Epithelial cell of esophagus (primary cell): ENCODE data around the gene GJA4.

Experiments
- DNase-seq: peaks from one replicate; pipeline ENCODE4 v3.0.0; 2010; ENCODE audit warnings: low read depth
- H3K4me3 ChIP-seq: 2 replicates; pipeline ENCODE4 v1.5.1; 2011; ENCODE audit warnings: mild to moderate bottlenecking, low read length, control low read depth
- TF ChIP-seq, protein P1 (sequence below): IDR thresholded peaks from 2 replicates; pipeline ENCODE4 v1.5.1; 2011; ENCODE audit warnings: low read depth, mild to moderate bottlenecking, low read length, control low read depth, inconsistent platforms; ENCODE audit not compliant: insufficient read depth; ENCODE audit errors: missing control alignments

GJA4 gene

DNA sequence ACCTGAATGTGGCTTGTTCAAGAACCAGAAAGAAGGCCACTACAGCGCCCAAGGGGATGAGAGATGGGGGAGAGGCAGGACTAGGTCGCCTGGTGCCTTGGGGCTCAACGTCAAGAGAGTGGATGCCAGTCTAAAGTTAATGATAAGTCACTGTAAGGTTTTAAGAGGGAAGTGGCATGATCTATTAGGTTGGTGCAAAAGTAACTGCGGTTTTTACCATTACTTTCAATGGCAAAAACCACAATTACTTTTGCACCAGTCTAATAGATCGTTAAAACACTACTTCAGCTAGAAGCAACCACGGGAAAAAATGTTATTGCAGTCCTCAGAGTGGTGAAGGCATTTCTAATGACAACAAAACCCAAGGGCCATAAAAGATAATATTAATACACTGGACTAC is 14.4 kb upstream of the GJA4 start:
- TF ChIP-seq, protein P1, sequence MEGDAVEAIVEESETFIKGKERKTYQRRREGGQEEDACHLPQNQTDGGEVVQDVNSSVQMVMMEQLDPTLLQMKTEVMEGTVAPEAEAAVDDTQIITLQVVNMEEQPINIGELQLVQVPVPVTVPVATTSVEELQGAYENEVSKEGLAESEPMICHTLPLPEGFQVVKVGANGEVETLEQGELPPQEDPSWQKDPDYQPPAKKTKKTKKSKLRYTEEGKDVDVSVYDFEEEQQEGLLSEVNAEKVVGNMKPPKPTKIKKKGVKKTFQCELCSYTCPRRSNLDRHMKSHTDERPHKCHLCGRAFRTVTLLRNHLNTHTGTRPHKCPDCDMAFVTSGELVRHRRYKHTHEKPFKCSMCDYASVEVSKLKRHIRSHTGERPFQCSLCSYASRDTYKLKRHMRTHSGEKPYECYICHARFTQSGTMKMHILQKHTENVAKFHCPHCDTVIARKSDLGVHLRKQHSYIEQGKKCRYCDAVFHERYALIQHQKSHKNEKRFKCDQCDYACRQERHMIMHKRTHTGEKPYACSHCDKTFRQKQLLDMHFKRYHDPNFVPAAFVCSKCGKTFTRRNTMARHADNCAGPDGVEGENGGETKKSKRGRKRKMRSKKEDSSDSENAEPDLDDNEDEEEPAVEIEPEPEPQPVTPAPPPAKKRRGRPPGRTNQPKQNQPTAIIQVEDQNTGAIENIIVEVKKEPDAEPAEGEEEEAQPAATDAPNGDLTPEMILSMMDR: no peak
- no peak for DNase-seq
- H3K4me3 ChIP-seq: no peak overlapping the region

DNA sequence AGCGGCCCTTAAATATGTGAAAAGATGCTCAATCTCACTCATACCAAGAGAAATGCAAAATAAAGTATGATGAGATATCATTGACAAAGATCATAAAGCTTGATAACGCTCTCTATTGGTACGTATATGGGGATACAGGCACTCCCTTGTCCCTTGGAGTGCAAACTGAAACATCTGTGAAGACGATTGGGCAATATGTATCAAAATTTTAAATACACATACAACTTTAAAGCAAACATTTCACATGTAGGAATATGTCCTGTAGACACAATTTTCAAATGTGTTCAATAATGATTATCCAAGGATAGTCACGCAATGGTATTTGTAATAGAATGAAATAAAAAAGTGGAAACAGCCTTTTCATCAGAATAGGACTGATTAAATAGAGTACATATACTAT is 13.8 kb upstream of the GJA4 start:
- H3K4me3 ChIP-seq: no peak overlapping the region
- TF ChIP-seq, protein P1: no peak

DNA sequence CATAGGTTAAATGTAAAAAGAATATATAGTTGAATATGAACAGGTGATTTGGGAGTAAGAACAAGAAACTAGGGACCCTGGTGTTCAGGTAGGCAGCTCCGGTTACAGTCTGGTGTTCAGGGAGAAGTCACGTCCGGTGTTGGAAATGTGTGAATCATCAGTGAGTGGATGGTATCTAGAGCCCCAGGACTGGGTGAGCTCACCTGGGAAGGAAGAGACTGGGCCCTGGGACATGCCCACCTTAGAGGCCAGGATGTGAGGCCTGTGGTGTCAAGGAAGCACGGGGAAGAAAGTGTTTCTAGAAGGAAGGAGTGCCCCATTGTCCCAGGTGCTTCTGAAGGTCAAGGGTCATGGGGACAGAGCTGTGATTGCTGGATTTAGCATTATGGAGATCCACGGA is 13.3 kb upstream of the GJA4 start:
- TF ChIP-seq, protein P1: no peak
- peak; percentile 96 for DNase-seq
- H3K4me3 ChIP-seq: no peak overlapping the region

More for the DNA sequence above, 13.8 kb upstream of the GJA4 start:
- no peak for DNase-seq

DNA sequence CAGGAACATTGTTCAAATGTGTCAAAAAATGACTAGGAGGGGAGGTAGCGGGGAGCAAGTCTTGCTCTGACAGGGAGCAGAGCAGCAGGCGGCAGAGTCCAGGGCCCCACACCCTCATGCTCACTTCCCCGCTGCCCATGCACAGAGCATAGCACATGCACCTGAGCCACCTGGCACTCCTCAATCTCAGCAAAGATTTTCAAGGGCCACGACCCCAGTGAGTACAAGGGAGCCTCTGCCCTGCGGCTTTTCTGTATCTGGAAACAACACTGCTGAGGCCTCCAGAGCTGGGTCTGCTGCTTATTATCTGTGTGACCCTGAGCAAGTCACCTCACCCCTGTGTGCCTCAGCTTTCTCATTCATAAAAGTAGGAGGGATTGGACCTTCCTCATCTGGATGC is 12.8 kb upstream of the GJA4 start:
- no peak for DNase-seq
- TF ChIP-seq, protein P1: no peak
- H3K4me3 ChIP-seq: no peak overlapping the region

DNA sequence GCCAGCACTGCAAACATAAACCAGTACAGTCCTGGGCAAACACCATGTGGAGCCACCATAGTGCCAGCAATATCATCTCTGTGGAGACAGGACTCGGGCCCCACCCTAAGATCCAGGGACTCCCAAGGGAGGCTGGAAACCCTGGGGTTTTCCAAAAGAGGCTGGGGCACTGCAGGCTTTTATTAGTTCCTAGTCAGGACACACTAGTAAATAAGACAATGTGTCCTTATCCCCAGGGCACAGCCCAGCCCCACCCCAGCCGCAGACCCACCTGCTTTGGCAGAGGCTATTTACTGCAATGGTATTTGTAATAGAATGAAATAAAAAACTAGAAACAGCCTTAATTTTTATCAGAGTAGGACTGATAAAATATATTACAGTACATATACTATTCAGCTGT is 12.3 kb upstream of the GJA4 start:
- DNase-seq: peak; percentile 60
- H3K4me3 ChIP-seq: peak overlapping the region; percentile 81
- TF ChIP-seq, protein P1: no peak

DNA sequence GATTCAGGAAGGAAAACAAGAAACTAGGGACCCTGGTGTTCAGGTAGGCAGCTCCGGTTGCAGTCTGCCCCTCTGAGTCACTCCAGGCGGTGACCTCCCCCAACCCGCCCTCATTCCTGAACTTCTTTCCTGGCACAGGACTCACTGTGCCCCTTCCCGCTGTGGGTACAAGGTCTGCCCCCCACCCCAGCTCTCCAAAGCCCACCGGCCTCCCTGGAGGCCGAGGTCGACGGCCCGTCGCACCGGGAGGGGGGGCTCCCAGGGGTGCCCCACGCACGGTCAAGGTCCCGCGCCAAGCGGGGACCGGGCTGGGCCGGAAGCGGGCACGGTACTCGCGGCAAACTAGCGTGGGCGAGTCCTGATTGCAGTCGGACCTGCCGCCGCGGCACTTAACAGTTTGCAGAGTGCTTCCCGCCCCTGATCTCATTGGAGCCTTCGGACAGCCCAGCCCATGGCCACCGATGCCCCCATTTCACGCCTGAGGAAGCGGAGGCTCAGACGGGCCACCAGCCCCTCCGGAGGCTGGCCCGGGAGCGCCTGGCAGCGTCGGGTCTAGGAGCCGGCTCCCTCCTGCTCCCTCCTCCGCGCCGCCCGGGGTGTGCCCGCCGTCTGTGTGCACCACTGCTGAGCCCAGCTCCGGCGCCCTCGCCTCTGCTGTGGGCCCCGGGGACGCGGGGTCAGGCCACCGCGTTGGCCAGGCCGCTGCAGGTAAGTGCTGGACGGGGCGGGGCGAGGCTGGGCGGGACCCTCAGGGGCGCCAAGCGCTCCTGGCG is 11.5 kb upstream of the GJA4 start, which contains the start of gene GJB3:
GJB3 (plus strand) TSS at position 144 of the 773 bp plus-strand sequence. CDS start 3,549 bp downstream, outside the sequence.
- H3K4me3 ChIP-seq: peak within 1 kb of the TSS; percentile 81
- DNase-seq: peak; percentile 77
- TF ChIP-seq, protein P1: no peak

DNA sequence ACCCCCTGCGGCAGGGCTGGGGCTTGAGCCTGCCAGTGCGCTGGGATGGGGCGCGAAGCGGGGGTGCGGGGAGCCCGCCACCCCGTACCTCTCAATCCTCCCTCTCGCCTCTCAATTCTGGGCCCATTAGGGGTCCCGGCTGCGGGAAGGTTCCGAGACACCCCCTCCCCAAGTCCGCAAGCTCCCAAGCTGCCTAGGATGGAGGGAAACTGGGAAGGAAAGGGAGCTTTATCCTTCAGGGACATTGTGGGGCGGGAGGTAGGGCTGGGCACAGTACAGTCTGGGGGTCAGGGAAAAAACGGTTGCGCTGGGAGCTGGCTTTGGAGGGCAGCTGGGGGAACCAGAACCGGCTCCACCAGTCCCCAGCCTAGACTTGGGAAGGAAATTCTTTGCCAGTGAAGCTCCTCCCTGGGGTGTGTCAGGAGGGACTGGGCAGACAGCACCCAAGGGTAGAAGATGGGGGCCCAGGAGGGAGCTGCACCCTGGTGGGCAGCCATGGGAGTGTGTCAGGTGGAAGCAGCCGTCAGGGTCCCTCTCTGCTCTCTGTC is 10.9 kb upstream of the GJA4 start:
- TF ChIP-seq, protein P1: no peak
- H3K4me3 ChIP-seq: peak overlapping the region; percentile 81
- DNase-seq: peak; percentile 87
